WERI-Rb-1 (cell line): ENCODE data around the gene RNPEP.
A peak's percentile ranks its signal among the peaks of the same experiment; 100 is the strongest.

Source experiments
- DNase-seq: peaks from one replicate; pipeline ENCODE4 v3.0.0-alpha.2; 2020
- H3K27ac ChIP-seq: fragments of 250-450 bp; sonication (Bioruptor Pico); 2 replicates; pipeline ENCODE4 v1.5.1; 2020; ENCODE audit warnings: mild to moderate bottlenecking, moderate library complexity
- H3K27me3 ChIP-seq: fragments of 250-450 bp; sonication (Bioruptor Pico); 2 replicates; pipeline ENCODE4 v1.5.1; 2021; ENCODE audit warnings: mild to moderate bottlenecking, low read depth, moderate library complexity; ENCODE audit not compliant: insufficient read depth, severe bottlenecking
- H3K36me3 ChIP-seq: fragments of 250-450 bp; sonication (Bioruptor Pico); 2 replicates; pipeline ENCODE4 v1.5.1; 2020; ENCODE audit warnings: mild to moderate bottlenecking, moderate library complexity
- H3K4me3 ChIP-seq: 2 replicates; pipeline ENCODE4 v1.5.1; 2011; ENCODE audit warnings: low read depth, mild to moderate bottlenecking, control low read depth, low read length
- H3K9me3 ChIP-seq: fragments of 250-450 bp; sonication (Bioruptor Pico); 2 replicates; pipeline ENCODE4 v1.5.1; 2021; ENCODE audit warnings: mild to moderate bottlenecking, moderate library complexity; ENCODE audit not compliant: severe bottlenecking
- CTCF ChIP-seq: IDR thresholded peaks from 2 replicates; pipeline ENCODE4 v1.5.1; 2011; ENCODE audit warnings: low read depth, mild to moderate bottlenecking, control low read depth, inconsistent platforms, low read length

The RNPEP gene

DNA sequence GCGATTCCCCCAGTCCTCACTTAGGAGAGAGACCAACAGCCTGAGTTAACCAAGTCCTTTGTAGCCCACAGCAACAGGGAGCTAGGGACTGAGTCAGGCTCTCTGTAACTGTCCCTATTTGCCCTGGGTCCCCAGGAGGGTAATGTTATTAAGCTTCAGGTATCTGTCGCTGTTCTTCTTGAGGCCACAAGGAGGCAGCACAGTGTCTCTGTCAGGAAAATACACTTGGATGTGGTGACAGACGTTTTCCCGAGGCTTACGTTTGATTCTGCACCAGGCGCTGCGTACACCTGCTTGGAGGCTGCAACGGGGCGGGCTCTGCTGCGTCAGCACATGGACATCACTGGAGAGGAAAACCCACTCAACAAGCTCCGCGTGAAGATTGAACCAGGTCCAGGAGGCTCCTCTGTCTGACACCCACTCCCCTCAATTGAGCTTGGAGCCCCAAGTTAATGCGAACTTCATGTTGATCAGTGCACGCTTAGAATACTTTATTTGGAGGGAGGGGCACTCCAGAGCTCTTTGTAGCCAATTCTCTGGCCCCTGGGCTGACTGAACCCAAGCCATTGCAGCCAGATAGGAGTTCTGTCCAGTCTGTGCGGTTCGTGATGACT is 17.3 kb downstream of the RNPEP start:
- peak; percentile 99 for TF ChIP-seq CTCF
- peak; percentile 93 for DNase-seq
- H3K9me3 ChIP-seq: no peaks in the 10 kb centered on the region
- no peaks in the 10 kb centered on the region for H3K27me3 ChIP-seq
- H3K27ac ChIP-seq: peak overlapping the region; percentile 8
- no peak overlapping the region for H3K4me3 ChIP-seq
- peaks cover 95% of the 10 kb centered on the region for H3K36me3 ChIP-seq

DNA sequence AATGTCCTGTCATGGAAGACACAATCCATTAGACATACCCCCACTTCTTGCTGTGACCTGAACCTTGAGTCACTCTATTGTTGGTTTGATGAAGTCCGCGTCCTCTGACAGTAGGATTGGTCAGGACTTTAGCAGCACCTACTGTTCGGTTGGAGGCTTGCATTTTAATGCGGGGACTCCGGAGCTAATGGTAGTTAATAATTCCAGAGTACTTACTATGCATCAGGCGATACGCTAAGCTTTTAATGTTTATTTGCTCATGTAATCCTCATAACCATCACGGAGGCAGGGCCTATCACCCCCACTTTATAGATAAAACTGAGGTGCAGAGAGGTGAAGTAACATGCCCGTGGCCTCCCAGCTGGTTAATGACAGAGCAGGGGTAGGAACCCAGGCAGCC is 20.1 kb downstream of the RNPEP start:
- H3K9me3 ChIP-seq: no peaks in the 10 kb centered on the region
- H3K27ac ChIP-seq: no peak overlapping the region
- peaks cover 95% of the 10 kb centered on the region for H3K36me3 ChIP-seq
- H3K27me3 ChIP-seq: no peaks in the 10 kb centered on the region
- no peak overlapping the region for H3K4me3 ChIP-seq
- peak; percentile 54 for TF ChIP-seq CTCF
- no peak for DNase-seq

GRCh38 chr1:202004711-202005110 is 22.3 kb downstream of the RNPEP start:
- H3K27ac ChIP-seq: no peak overlapping the region

GRCh38 chr1:202005958-202006357 is 23.5 kb downstream of the RNPEP start:
- Histone ChIP-seq H3K4me3 (no peak overlapping the region), H3K9me3 (no peaks in the 10 kb centered on the region), H3K27me3 (no peaks in the 10 kb centered on the region), H3K27ac (no peak overlapping the region), H3K36me3 (peaks cover 73% of the 10 kb centered on the region)
- TF ChIP-seq CTCF: peak; percentile 31; the same call in 1 of the 2 replicates
- no peak for DNase-seq

More at GRCh38 chr1:202004711-202005110, 22.3 kb downstream of the RNPEP start:
- DNase-seq: no peak
- TF ChIP-seq CTCF: no peak
- no peaks in the 10 kb centered on the region for H3K27me3 ChIP-seq
- no peaks in the 10 kb centered on the region for H3K9me3 ChIP-seq
- H3K36me3 ChIP-seq: peaks cover 85% of the 10 kb centered on the region
- no peak overlapping the region for H3K4me3 ChIP-seq

- Histone ChIP-seq H3K27me3 (no peaks in the 10 kb centered on the region), H3K4me3 (no peak overlapping the region), H3K9me3 (no peaks in the 10 kb centered on the region), H3K36me3 (peaks cover 66% of the 10 kb centered on the region), H3K27ac (no peak overlapping the region)
- TF ChIP-seq CTCF: no peak
- DNase-seq: no peak
These were observed 24.9 kb downstream of the RNPEP start for GRCh38 chr1:202007304-202007703.
